Kidney capillary endothelial cell (primary cell): Measurements from ENCODE around the gene ANKRD28.

ENCODE experiments used
- DNase-seq: peaks from one replicate; pipeline ENCODE4 v3.0.0-alpha.2; 2018; ENCODE audit warnings: low spot score

ANKRD28 gene

DNA sequence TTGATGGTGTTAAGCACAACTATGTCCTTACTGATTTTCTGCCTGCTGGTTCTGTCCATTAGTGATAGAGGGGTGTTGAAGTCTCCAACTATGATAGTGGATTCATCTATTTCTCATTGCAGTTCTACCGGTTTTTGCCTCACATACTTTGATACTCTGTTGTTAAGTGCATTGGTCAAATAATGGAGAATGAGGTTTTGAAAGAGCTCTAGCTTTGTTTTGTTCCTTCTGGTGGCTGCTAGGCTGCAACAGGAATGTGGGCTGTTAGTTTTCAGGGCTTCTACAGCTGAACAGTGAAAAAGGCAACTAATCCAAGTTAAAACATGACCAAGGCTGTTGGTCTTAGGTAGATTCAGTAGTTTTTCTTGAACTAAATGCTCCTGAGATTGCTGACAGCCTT lies 133.6 kb downstream of the ANKRD28 start:
- DNase-seq: no peak

DNA sequence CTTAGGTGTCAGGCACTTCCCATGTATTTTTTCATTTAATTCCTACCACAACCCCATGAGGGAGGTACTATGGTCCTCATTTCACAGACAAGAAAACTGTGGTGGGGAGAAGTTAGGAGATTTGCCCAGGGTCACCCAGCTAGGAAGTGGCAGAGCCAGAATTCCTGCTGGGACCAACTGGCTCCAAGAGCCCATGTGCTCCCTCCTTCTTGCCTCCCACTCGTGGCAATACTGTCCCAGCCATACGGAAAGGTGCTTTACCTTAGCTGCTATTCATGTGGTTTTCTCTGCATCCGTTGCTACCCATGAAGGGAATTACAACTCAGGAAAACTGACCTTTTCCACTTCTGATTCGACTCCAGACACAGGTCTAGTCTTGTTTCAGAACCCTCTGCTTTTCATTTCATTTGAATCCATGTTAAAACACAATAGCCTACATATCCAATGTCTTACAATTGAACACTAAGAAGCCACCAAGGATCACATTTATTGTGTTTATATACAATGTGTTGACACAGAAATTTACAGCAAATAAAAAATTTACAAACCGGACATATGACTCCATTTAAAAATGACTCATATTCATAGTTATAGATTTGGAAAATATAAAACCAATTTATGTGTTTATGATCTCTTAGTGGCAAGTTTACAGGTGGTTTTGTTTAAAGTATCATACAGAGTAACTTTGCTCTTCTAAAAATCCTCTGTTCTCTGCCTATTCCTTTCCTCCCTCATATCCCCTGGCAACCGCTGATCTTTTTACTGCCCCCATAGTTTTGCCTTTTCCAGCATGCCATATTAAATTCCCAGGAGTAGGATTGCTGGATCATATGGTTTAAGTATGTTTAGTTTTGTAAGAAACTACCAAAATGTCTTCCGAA lies 137.5 kb downstream of the ANKRD28 start:
- no peak for DNase-seq

DNA sequence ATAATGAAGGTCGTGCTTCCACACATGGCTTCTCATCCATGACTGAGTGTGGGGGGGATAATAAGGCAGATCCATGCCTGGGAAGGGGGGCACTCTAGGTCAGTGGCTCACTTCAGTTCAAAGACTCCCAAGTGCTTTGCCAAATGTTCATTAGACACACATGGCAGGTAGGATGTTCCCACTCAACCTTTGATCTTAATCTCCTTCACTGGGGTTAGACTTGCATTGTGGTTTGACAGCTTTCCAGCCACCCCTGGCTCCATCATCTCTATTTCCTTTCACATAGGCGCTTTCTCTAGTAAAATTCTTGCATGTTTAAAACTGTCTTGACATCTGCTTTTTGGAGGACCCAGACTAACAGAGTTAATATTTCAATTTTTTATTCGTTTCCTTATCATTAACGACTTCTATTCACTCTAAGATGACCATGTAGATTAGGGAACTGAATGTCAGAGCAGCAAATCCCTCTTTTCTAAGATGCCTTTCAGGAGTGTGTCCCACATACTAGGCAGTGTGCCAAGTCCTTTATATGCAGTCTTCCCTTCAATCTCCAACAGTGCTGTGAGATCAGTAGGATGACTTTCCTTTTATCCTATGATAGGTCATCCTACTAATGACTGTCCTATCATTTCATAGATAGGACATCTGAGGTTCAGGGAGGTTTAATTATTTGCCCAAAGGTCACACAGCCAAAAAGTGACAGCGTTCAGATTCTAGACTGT lies 138.4 kb downstream of the ANKRD28 start:
- no peak for DNase-seq

DNA sequence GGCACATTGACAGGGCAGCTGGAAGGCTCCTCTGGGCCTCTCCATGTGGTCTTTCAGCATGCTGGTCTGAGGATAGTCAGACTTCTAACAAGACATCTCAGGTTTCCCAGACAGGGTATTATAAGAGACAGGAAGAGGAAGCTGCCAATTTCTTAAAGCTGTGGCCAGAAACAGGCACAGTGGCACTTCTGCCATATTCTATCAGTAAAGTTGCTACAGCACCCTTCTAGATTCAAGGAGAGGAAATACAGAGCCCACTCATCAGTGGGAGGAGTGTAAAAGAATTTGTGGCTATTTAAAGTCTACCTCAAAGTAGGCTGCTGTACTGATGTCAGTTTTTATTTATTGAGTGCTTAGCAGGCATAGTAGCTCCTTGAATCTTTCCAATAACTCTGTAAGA lies 140.8 kb downstream of the ANKRD28 start:
- no peak for DNase-seq

DNA sequence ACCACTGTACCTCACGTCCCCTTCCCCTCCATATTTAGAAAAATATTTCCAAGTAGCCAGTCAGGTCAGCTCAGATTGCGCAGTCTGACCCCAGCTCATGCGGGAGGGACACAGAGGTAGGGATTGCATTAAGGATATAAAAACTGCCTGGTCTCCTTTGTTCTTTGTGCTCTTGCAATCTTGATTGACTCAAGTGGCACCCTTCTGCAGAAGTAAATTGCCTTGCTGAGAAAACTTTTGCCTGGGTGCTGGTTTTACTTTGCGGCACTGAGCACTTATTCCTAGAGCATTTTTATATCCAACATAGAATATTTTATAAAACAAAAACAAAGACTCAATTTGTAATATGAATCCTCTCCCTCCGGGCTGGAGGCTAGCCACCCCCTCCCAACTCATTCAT lies 141.4 kb downstream of the ANKRD28 start:
- no peak for DNase-seq

DNA sequence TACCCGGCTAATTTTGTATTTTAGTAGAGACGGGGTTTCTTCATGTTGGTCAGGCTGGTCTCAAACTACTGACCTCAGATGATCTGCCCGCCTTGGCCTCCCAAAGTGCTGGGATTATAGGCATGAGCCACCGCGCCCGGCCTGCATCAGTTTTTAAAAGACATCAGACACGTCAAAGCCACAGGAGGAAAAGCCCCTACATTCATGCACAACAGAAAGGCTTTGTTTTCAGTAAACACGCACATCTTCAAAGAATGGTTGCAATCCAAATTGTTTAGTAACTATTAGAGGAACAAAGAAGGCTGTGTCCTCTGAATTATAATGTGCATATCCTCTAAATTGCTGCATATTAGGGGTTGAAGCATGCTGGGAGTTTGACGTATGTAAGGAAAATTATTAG lies 142.9 kb downstream of the ANKRD28 start:
- no peak for DNase-seq

DNA sequence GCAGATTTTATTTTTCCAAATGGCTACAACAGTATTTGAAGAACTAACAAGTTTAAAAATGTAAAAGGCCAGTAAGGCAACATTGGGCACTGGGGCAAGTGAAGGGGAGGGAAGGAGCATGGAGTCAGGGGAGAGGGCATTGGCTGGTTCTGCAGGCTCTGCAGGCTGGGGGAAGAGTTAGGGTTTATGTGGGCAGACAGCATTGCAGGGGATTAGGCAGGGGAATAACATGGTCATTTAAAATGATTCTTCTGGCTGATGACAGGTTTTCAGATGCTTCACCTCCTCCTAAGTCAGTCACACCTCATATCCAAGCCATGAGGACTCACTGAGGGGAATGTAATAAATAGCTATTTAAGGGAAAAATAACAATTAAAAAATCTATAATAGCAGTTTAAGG lies 143.7 kb downstream of the ANKRD28 start:
- DNase-seq: no peak

DNA sequence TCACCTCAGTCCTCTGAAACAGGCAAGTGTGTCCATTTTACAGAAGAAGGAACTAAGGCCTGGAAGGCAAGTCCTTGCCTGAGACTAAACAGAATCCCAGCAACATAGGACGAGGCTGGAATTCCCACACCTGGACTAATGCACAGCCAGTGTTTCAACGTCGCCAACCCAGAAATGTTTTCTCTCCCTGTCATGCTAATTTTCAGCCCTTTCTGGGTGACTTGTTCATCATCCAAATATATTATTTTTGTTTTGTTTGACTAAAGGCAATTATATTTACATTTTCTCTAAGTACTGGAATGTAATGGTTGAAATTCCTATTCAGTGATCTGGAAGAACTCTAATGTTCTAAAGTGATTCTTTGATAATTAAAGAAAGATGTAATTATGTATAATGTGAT lies 144.5 kb downstream of the ANKRD28 start:
- DNase-seq: no peak

DNA sequence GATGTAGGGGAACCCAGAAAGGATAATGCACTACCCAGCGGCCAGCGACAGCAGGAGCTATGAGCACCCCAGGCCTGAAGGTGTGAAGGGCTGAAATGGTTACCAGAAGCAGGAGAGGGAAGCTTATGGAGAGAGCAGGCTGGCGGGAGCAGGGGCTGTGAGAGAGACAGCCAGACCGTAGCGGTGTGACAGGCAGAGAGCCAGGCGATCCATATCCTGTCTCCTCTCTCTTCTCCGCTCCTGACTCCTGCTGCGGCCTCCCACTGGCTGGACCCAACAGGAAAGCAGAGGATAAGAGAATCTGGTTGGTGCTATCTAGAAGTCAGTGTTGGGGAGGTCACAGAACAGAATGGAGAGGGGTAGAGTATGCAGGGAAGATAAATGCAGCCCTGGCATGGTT lies 146.4 kb downstream of the ANKRD28 start:
- no peak for DNase-seq

DNA sequence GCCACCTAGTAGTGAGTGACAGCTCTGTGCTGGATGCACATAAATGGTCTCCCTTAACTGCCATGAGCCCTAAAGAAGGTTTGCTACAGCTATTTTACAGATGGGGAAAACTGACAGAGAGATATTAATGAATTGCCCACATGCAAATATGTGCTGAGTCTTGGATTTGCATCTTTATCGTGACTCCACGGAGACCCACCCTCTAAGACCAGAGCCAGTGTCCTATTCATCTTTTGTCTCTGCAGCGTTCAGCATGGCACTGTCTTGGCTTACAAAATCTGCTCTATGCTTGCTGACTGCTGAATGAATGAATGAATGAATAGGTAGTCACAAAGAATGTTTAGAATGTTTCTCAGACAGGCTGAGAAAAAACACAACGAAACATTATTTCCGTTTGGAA lies 147.9 kb downstream of the ANKRD28 start:
- DNase-seq: no peak

DNA sequence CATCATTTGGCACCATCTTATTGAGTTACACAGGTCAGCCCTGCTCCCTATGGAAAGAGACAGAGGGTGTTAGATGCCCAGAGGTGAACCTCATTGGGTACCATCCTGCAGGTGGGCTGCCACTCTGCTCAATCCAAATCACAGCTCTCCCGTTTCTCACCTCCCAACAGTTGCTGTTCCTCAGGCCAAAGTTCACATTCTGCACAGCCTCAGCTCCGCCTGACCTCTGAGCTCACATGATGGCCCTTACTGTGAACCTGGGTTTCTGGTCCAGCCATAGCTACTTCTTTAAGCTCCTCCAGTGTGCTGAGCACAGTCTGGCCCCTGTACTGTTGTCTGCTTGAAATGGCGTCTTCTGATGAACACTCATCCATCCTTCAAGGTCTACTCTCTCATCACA lies 148.4 kb downstream of the ANKRD28 start:
- no peak for DNase-seq

DNA sequence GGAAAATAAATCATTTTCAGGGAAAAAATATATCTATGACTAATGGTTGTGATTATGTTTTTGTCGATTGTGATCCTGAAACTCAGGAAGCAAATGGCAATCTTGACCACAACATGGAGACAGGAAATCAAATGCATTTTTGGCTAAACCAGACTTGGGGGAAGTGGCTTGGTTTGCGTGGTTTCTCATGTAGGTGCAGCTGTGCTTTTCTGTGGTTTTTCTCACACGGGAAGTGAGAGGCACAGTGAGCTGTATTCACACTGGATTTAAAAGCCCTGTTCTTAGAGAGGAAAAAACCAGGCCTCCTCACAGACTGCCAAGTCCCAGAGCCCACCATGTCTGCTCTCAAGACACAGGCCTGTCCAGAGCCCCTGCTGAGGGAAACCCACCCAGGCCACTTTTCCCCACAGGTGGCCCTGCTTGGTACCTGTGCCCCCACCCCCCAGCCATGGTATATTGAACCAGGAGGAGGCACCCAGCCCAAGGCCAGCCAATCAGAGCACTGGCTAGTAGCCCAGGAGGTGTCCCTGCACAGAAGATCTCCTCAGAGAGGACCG lies 150.1 kb downstream of the ANKRD28 start:
- peak; percentile 97 for DNase-seq

DNA sequence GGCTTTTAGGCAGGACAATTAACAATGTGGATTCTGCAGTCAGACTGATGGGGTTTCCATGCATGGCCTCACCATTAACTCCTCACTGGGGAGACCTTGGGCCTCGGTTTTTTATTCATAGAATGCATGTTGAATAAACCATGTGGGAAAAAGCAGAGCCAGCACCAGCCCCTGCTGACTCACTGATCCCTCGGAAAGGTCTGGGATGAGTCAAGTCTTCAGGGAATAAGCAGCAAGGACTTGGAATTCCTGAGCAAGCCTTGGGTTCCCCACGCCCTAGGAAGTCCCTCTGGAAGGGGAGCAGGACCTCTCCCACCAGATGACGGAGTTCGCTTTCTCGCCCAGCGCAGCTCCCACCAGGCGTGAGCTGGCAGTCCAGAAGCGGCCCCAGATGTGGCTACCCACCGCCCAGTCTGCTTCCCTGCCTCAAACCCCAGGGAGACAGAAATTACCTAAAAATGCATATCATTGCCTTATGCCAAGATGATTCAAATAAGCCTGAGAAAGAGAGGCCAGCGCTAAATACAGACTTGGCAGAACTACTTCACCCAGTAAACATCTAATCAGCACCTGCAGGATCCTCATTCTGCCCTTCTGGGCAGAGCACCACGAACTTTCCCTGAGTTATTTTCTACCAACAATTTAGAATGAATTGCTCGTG lies 150.8 kb downstream of the ANKRD28 start:
- peak; percentile 99 for DNase-seq

DNA sequence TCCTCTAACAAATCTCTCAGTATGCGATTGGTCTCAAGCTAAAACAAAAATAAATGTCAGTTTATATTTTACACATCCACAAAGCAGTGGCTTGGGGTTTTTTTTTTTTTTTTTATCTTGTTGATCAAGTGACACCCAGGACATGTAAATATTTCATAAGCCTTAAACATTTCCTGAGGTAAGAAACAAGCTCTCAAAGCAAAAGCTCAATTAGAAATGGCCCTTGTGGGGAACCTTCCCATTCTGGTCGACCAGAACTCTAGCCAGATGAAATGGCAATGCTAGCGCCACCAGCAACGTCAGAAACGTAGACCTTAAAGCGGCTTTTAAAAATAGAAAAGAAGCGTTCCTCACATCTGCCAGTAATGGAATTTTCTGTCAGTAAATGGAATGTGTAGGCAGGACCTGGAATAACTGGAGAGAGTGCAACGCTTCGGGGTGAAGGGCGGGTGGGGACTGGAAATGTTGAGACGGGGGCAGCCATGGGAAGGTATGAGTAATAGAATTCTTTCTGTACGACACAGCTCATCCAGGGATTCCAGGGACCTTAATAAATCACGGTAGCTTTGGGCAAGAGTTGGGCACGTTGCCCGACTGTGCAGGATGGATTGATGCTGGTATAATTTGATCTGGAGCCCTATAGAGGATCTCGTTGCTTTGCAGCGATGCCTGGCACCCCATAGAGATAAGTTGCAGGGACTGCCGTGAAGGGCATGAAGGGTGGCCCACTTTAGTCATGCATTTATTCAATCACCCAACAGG lies 151.9 kb downstream of the ANKRD28 start:
- peak; percentile 79 for DNase-seq

DNA sequence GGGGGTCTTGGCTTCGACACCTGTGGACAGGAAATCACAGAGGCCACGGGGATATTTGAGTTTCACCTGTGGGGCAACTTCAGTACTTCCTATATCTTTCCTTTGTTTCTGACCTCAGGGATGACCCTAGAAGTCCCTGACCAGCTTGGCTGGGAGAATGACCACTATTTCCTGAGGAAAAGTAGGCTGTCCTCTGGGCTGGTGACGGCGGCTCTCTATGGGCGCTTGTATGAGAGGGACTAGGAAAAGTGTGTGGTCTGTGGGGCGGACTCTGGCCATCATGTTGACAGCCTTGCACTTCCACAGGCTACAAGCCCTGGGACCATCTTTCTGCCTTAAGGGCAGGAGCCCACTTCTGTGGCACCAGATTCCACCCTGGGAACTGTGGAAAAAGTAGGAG lies 152.5 kb downstream of the ANKRD28 start:
- DNase-seq: no peak

DNA sequence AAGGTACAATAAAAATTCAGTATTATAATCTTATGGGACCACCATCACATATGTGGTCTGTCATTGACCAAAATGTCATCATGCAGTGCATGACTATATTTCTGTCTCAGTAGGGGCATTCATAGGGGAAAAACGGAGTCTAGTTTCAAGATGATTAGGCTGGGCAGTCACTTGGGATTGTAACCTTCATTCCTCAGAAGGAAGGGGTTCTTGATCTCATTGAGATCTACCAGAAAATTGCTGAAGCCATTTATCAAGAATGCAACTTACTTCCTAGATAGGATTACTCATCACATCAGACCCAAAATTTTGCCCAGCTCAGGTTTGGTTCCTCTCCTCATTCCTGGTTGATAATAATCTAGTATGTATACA lies 158.9 kb downstream of the ANKRD28 start:
- DNase-seq: no peak

DNA sequence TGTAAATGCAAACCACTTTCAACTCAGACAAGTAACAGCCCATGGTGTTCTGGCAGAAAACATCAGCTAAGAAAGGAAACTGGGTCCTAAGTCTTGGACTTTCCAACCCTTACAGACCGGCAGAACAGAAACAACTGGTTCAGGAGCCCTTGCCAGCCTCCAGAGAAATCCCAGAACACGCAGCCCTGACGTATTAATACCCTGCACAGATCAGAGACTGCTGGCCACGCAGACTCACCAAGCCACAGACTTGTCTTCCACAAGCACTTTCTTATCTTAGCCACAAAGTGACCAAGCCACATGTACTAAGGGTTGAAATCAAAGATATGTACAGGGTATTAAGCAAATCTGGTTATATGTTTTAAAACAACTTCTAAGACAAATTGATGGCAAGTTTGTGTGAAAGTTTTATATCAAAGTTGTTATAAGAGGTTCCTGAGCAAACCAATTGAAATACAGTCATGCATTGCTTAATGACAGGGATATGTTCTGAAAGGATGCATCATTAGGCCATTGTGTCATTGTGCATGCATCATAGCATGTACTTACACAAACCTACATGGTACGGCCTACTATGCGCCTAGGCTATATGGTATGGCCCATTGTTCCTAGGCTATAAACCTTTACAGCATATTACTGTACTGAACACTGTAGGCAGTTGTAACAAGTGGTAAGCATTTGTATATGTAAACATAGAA lies 159.4 kb downstream of the ANKRD28 start:
- DNase-seq: no peak

DNA sequence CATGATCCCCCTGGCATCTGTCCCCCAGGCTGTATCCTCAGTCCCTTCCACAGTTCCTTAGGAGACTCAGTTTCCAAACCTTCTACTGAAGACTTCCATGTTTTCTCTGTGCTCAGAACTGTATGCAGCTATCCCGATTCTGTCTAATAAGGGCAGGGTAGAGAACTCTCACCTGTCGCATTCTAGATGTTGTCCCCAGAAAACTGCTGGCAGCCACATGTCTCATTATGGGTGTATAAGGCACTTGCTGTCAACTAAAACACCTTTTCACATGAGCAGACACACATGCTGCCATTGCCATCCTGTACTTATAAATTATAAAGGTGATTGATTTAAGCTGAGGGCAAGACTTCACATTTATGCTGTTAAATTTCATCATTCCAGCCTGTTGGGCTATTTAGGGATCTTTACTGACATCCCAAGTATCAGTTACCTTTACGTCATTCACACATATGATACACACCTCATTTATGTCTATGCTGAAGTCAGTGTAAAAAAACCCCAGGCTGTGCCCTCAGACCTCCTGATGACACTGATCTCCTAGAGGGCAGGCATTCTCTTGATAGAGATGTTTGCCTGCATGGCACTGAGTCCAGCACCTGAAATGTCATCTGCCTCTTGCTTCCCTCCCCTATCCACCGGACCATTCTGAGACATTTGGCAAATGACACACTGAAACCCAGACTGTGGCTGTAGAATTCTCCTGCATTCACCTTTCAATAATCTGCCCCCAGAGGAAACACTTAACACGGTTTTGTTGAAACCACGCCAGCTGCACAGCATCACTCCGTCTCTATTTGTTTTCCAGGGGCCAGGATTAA lies 160.4 kb downstream of the ANKRD28 start:
- no peak for DNase-seq

DNA sequence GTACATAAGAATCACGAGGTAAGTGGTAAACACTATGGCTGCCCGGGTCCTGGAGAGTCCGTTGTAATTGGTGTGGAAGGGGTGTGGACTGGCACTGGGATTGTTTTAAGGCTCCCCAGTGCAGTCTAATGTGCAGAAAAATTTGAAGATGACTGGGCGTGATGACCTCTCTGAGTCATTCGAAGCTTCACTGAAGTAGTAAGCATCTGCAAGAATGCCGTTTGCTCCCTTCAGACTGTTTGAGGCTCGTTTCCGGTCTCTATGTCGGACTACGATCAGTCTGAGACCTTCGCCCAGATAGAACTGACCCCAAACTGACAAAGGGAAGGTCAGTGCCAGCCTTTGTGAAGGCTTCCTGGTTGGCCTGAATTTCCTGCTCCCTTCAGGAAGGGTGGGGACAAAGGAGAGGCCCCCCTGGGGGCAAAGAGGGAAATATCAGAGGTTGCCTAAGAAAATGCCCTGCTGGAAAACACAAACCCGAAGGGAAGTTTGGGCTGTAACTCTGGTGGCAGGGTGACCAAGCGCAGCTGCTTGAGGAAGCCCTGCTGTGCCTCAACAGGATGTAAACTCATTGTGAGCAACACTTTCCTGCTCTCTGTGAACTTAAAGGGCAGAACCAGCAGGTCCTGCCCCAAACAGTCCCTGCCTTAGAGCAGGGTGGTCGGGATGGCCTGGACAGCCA lies 161.6 kb downstream of the ANKRD28 start:
- peak; percentile 99 for DNase-seq

DNA sequence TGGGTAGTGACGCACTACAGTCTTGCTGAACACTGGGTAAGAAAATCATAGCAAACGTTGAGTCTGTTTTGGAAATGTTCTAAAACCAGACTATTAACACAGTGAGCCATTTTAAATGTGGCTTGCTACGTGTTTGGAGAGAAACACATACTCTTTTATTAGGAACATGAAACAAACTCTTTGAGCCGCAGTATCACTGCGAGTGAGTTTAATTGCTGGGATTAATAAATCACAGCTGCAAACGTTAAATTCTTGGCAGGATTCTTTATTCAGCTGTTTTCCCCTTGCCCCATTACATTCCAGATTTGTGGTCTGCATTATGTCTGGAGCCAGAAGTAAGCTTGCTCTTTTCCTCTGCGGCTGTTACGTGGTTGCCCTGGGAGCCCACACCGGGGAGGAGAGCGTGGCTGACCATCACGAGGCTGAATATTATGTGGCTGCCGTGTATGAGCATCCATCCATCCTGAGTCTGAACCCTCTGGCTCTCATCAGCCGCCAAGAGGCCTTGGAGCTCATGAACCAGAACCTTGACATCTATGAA lies 162.6 kb downstream of the ANKRD28 start:
- DNase-seq: no peak
